ENCODE results near the gene REXO1. TPM values are rescaled to one million over a fixed set of nuclear protein-coding genes. Genes with fewer than 3 reads are reported as not detected.

REXO1 gene
- polyA plus RNA-seq, 1 experiment = 11.0 TPM

- H3K4me3 ChIP-seq (ENCODE audit: low read depth, low read length) = no peak overlapping the region
- peaks cover 39% of the 10 kb centered on the region for H3K27me3 ChIP-seq (ENCODE audit: control insufficient read depth, insufficient read depth, low read length)
- ChIA-PET CTCF (interaction anchor here (0.7 to 5.8 kb wide), 18 partner anchors 12 to 223 kb away, joined by 3 to 87 read pairs (median 4); partner anchors contain the start of gene UQCR11), POLR2A (no interaction called here)
- TF ChIP-seq CTCF (IDR thresholded peaks at IDR 0.05; ENCODE audit: insufficient read depth, low read depth, low read length) = no peak
- DNase-seq (ENCODE audit: low read depth) = no peak
- H3K36me3 ChIP-seq (ENCODE audit: control insufficient read depth, insufficient read depth, low read length) = no peaks in the 10 kb centered on the region
Observed at GRCh38 chr19:1768918-1769644, 79.2 kb downstream of the REXO1 start.

GRCh38 chr19:1768248-1768647 is 80.0 kb downstream of the REXO1 start:
- TF ChIP-seq CTCF (IDR thresholded peaks at IDR 0.05; ENCODE audit: insufficient read depth, low read depth, low read length) = peak; percentile 39
- Histone ChIP-seq H3K36me3 (ENCODE audit: control insufficient read depth, insufficient read depth, low read length) (no peaks in the 10 kb centered on the region), H3K27me3 (ENCODE audit: control insufficient read depth, insufficient read depth, low read length) (peaks cover 34% of the 10 kb centered on the region), H3K4me3 (ENCODE audit: low read depth, low read length) (no peak overlapping the region)
- no peak for DNase-seq (ENCODE audit: low read depth)
- POLR2A ChIA-PET = no interaction called here
- CTCF ChIA-PET = interaction anchor here (0.7 to 5.8 kb wide), 22 partner anchors 13 to 222 kb away, joined by 3 to 87 read pairs (median 3); partner anchors contain the start of gene UQCR11

- H3K27me3 ChIP-seq (ENCODE audit: control insufficient read depth, insufficient read depth, low read length) = peaks cover 37% of the 10 kb centered on the region
- H3K4me3 ChIP-seq (ENCODE audit: low read depth, low read length) = no peak overlapping the region
- peak; percentile 98 for TF ChIP-seq CTCF (IDR thresholded peaks at IDR 0.05; ENCODE audit: insufficient read depth, low read depth, low read length)
- ChIA-PET CTCF (interaction anchor here (0.7 to 5.8 kb wide), 25 partner anchors 13 to 258 kb away, joined by 3 to 87 read pairs (median 3); no protein-coding TSS in a partner anchor), POLR2A (no interaction called here)
- no peaks in the 10 kb centered on the region for H3K36me3 ChIP-seq (ENCODE audit: control insufficient read depth, insufficient read depth, low read length)
- DNase-seq (ENCODE audit: low read depth) = no peak
Observed at GRCh38 chr19:1767464-1767933, 80.8 kb downstream of the REXO1 start.

DNA sequence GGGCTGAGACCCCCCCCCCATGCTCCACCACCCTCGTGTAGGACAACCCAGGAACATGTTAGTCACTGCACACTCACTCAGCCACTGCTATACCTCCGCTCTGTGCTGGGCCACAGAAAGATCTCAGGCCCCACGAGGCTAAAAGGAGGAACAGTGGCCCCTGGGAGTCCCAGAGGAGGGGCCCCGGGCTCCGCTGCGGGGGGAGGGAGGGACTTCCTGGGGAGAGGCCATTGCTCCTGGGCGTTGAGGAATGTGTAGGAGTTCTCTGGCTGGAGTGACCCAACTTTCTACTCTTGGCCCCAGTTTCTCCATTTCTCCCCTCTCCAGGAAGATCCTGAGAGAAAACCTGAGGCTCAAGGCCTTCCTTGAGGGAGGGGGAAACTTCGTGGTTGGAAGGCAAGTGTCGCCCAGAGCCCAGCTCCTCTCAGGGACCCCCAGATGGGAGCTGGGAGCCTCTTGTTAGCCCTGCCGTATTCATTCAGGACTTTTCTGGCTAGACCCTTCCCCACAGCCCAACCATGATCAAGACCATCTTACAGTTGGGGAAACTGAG is 81.4 kb downstream of the REXO1 start:
- H3K36me3 ChIP-seq (ENCODE audit: control insufficient read depth, insufficient read depth, low read length) = no peaks in the 10 kb centered on the region
- TF ChIP-seq CTCF (IDR thresholded peaks at IDR 0.05; ENCODE audit: insufficient read depth, low read depth, low read length) = no peak
- H3K4me3 ChIP-seq (ENCODE audit: low read depth, low read length) = no peak overlapping the region
- DNase-seq (ENCODE audit: low read depth) = no peak
- CTCF ChIA-PET = interaction anchor here (0.6 to 5.8 kb wide), 22 partner anchors 15 to 257 kb away, joined by 3 to 87 read pairs (median 3); no protein-coding TSS in a partner anchor
- POLR2A ChIA-PET = no interaction called here
- H3K27me3 ChIP-seq (ENCODE audit: control insufficient read depth, insufficient read depth, low read length) = peaks cover 41% of the 10 kb centered on the region

All from BJ (cell line).